Measurements from ENCODE around the gene POLG. TPM values are rescaled to one million over a fixed set of nuclear protein-coding genes. Genes with fewer than 3 reads are reported as not detected.

The POLG gene
- total RNA-seq, 1 donor from 2014 or later, result 25.2 TPM

DNA sequence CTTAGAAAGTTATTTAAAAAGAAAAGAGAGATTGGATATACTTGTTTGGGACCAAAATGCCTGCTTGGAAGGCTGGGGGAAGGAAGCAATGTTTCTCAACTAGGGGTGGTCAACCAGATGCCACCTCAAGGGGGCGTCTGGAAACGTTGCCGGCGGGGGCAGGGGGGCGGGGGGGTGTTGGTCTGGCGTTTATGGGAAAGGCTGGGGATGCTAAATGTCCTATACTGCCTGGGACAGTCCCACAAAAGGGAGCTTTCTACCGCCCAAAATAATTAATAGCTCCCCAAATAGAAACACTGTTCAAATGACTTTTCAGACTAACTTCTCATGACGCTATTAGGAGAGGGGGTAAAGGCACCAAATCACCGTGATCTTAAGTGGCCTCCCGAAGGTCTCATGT is 2.2 kb downstream of the POLG start:
- peaks cover 25% of the 10 kb centered on the region for H3K27me3 ChIP-seq
- H3K79me2 ChIP-seq (ENCODE audit: low read depth), result peaks cover 25% of the 10 kb centered on the region
- H3K4me3 Mint-ChIP-seq, result peak overlapping the region; percentile 57
- peak; percentile 66 for DNase-seq (ENCODE audit: low spot score)
- H2AFZ ChIP-seq (replicated peaks), result no peak overlapping the region
- no peak overlapping the region for H3K27ac ChIP-seq
- peak overlapping the region; percentile 30 for H3K4me2 ChIP-seq
- peaks cover 4% of the 10 kb centered on the region for H3K9me3 Mint-ChIP-seq
- H3K9me3 ChIP-seq (ENCODE audit: low read depth), result no peaks in the 10 kb centered on the region
- peaks cover 7% of the 10 kb centered on the region for H3K36me3 ChIP-seq
- H3K36me3 Mint-ChIP-seq, result peaks cover 23% of the 10 kb centered on the region
- H3K9ac ChIP-seq, result no peak overlapping the region
- H3K27ac Mint-ChIP-seq, result no peak overlapping the region
- H3F3A ChIP-seq (ENCODE audit: low read depth), result peaks cover 9% of the 10 kb centered on the region
- TF ChIP-seq, protein P1, sequence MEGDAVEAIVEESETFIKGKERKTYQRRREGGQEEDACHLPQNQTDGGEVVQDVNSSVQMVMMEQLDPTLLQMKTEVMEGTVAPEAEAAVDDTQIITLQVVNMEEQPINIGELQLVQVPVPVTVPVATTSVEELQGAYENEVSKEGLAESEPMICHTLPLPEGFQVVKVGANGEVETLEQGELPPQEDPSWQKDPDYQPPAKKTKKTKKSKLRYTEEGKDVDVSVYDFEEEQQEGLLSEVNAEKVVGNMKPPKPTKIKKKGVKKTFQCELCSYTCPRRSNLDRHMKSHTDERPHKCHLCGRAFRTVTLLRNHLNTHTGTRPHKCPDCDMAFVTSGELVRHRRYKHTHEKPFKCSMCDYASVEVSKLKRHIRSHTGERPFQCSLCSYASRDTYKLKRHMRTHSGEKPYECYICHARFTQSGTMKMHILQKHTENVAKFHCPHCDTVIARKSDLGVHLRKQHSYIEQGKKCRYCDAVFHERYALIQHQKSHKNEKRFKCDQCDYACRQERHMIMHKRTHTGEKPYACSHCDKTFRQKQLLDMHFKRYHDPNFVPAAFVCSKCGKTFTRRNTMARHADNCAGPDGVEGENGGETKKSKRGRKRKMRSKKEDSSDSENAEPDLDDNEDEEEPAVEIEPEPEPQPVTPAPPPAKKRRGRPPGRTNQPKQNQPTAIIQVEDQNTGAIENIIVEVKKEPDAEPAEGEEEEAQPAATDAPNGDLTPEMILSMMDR (IDR thresholded peaks at IDR 0.05), result peak; percentile 65
- no peak for TF ChIP-seq EZH2phosphoT487 (IDR thresholded peaks at IDR 0.05)
- peaks cover 28% of the 10 kb centered on the region for H3K27me3 Mint-ChIP-seq (ENCODE audit: insufficient read depth, low read depth)
- H3K4me3 ChIP-seq, result peak overlapping the region; percentile 12
- H3K4me1 Mint-ChIP-seq, result peaks cover 21% of the 10 kb centered on the region
- peaks cover 37% of the 10 kb centered on the region for H4K20me1 ChIP-seq (ENCODE audit: low read depth)
- peaks cover 10% of the 10 kb centered on the region for H3K4me1 ChIP-seq

DNA sequence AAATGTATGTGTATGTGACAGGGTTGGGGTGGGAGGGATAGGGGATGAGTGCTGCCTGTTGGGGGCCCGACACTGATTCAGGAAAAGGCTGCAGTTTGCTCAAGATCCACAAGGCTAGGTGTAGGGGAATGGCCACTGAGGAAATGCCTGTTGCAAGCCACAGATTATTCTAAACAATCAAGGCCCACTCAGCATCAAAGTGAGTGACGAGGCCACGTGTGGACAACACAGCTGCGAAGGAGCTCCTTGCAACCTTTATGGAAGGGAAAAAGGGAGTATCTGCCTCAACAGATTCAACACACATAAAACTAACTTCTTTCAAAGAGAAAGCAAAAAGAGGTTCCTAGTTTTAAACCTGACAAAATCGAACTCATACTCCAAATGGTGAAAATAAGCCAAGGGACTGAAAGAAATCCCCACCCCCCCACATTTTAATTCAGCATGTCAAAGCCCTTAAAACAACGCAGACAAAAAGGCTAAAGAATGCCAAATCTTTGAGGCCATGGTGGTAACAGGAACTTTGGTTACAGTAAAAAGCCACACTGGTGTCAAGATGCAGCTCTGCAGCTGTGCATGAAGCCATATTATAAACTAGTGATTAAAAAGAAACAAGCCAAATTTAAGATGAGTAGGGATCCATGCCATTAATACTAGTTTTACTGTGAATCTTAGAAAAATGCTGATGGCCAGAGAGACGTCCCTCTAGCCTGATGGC is 3.6 kb downstream of the POLG start:
- peaks cover 25% of the 10 kb centered on the region for H3K79me2 ChIP-seq (ENCODE audit: low read depth)
- Mint-ChIP-seq H3K4me3 (no peak overlapping the region), H3K9me3 (peaks cover 4% of the 10 kb centered on the region), H3K4me1 (peaks cover 21% of the 10 kb centered on the region), H3K36me3 (peaks cover 32% of the 10 kb centered on the region), H3K27ac (no peak overlapping the region), H3K27me3 (ENCODE audit: insufficient read depth, low read depth) (peaks cover 16% of the 10 kb centered on the region)
- peaks cover 11% of the 10 kb centered on the region for H3K27me3 ChIP-seq
- H4K20me1 ChIP-seq (ENCODE audit: low read depth), result peaks cover 40% of the 10 kb centered on the region
- no peak for DNase-seq (ENCODE audit: low spot score)
- H3K36me3 ChIP-seq, result peaks cover 8% of the 10 kb centered on the region
- H3K27ac ChIP-seq, result no peak overlapping the region
- H3K4me1 ChIP-seq, result peaks cover 10% of the 10 kb centered on the region
- no peak overlapping the region for H2AFZ ChIP-seq (replicated peaks)
- H3K4me2 ChIP-seq, result no peak overlapping the region
- H3F3A ChIP-seq (ENCODE audit: low read depth), result peaks cover 9% of the 10 kb centered on the region
- no peak for TF ChIP-seq EZH2phosphoT487 (IDR thresholded peaks at IDR 0.05)
- TF ChIP-seq EZH2 (IDR thresholded peaks at IDR 0.05), result no peak
- TF ChIP-seq, protein P1 (IDR thresholded peaks at IDR 0.05), result no peak
- no peak overlapping the region for H3K4me3 ChIP-seq
- H3K9ac ChIP-seq, result no peak overlapping the region
- H3K9me3 ChIP-seq (ENCODE audit: low read depth), result no peaks in the 10 kb centered on the region

DNA sequence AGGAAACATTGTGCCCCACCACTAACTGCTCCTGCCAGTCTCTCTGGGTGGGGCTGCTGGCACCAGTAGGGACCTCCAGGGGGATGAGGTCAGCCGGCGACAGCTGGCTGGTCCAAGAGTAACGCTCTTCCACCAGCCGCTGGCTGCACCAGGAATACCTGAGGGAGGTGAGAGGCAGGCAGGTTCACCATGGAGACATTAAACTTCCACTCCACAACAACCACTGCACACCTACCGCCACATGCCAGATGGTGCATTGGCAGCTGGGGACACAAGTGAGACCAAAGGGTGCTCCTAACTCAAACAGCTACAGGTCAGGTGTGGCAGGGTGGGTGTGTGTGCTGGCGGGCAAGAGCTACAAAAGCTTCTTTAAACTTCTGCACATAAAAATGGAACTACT is 4.5 kb downstream of the POLG start:
- Histone ChIP-seq H3K27me3 (peaks cover 1% of the 10 kb centered on the region), H2AFZ (replicated peaks) (no peak overlapping the region), H3K27ac (no peak overlapping the region), H3K4me3 (no peak overlapping the region), H3K79me2 (ENCODE audit: low read depth) (peaks cover 25% of the 10 kb centered on the region), H3F3A (ENCODE audit: low read depth) (peaks cover 4% of the 10 kb centered on the region), H3K9me3 (ENCODE audit: low read depth) (no peaks in the 10 kb centered on the region), H4K20me1 (ENCODE audit: low read depth) (peaks cover 40% of the 10 kb centered on the region), H3K4me2 (no peak overlapping the region), H3K36me3 (peaks cover 8% of the 10 kb centered on the region), H3K9ac (no peak overlapping the region), H3K4me1 (peaks cover 10% of the 10 kb centered on the region)
- peaks cover 7% of the 10 kb centered on the region for H3K27me3 Mint-ChIP-seq (ENCODE audit: insufficient read depth, low read depth)
- peaks cover 32% of the 10 kb centered on the region for H3K36me3 Mint-ChIP-seq
- TF ChIP-seq EZH2phosphoT487 (IDR thresholded peaks at IDR 0.05), result no peak
- TF ChIP-seq, protein P1 (IDR thresholded peaks at IDR 0.05), result no peak
- TF ChIP-seq EZH2 (IDR thresholded peaks at IDR 0.05), result no peak
- no peak overlapping the region for H3K4me3 Mint-ChIP-seq
- peaks cover 4% of the 10 kb centered on the region for H3K9me3 Mint-ChIP-seq
- DNase-seq (ENCODE audit: low spot score), result no peak
- peaks cover 14% of the 10 kb centered on the region for H3K4me1 Mint-ChIP-seq
- H3K27ac Mint-ChIP-seq, result no peak overlapping the region
